PC-9 (cell line): Measurements from ENCODE around the gene PDIA5.

Experiments
- CTCF ChIP-seq: fragments of 200-600 bp; sonication (generic); conservative IDR thresholded peaks from 2 replicates; pipeline ENCODE4 v1.6.1; 2017; ENCODE audit warnings: mixed run types, antibody characterized with exemption, mild to moderate bottlenecking, moderate library complexity
- EZH2 ChIP-seq: fragments of 200-600 bp; sonication (generic); IDR thresholded peaks from 2 replicates; pipeline ENCODE4 v1.8.0; 2017; ENCODE audit warnings: antibody characterized with exemption, low read depth

GRCh38 chr3:123143669-123144411 lies 77.0 kb downstream of the PDIA5 start:
- no peak for TF ChIP-seq CTCF
- TF ChIP-seq EZH2: no peak
